Measurements from ENCODE around the gene TMEM109. TPM values are rescaled to one million over a fixed set of nuclear protein-coding genes. Genes with fewer than 3 reads are reported as not detected.

The TMEM109 gene
- total and polyA plus RNA-seq, 9 of the 15 experiments (the other 6 are each of a cell fraction or from before 2014, with no cell fraction given) = 9.2 to 71.3 (median 30.5) TPM

DNA sequence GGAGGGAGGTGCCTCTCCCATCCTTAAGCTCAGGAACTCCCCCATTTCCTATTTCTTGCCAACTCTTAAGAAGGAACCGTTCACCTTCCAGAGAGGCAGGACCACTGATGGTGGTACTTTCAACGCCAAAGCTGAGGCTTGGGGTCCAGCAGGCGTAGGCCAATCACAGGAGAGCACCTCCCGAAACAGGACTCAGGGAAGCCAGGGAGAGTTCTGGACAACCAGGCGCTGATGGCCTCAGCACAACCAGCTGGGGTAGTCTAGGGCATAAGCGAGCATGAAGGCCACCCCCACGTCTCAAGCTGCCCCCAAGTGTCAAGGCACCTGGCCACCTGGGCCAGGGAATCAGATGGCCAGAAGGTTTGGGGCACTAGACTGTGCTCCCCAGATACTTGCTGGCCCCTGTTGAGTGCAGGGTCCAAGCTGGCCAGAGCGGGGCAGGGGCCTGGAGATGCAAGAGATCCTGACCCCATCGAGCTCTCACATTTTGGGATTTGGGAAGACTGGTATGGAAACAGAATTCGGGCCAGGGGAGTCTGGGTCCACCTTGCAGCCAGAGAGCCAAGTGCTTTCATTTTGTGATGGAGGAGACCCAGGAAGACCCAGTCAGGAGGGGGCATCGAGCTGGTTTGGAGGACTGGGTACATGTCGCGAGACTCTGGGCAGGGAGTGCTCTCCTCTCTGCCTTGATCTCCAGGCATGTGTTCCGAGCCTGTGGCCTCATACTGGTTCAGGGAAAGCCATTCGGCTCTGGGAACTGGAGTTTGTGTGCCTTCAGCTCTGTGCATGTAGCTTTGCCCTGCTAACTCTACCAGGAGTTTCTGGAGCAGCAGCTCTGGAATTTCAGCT is 58.4 kb downstream of the TMEM109 start:
- CTCF ChIA-PET (ENCODE audit: low intra/inter-chr PET ratio) = no interaction called here
- Histone ChIP-seq H3K27ac (ENCODE audit: extremely low read depth, low read depth, low read length) (no peak overlapping the region), H4K20me1 (replicated peaks; ENCODE audit: control insufficient read depth, insufficient read depth, low read length) (no peaks in the 10 kb centered on the region)
- no peak for TF ChIP-seq PCBP2 (IDR thresholded peaks at IDR 0.05; ENCODE audit: low read depth, low read length, poor library complexity, severe bottlenecking)
- TF ChIP-seq, protein P1, sequence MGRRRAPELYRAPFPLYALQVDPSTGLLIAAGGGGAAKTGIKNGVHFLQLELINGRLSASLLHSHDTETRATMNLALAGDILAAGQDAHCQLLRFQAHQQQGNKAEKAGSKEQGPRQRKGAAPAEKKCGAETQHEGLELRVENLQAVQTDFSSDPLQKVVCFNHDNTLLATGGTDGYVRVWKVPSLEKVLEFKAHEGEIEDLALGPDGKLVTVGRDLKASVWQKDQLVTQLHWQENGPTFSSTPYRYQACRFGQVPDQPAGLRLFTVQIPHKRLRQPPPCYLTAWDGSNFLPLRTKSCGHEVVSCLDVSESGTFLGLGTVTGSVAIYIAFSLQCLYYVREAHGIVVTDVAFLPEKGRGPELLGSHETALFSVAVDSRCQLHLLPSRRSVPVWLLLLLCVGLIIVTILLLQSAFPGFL (CRISPR knock-in tag; IDR thresholded peaks at IDR 0.05) = no peak
- no peak for TF ChIP-seq LARP7 (IDR thresholded peaks at IDR 0.05)
- TF ChIP-seq, protein P2, sequence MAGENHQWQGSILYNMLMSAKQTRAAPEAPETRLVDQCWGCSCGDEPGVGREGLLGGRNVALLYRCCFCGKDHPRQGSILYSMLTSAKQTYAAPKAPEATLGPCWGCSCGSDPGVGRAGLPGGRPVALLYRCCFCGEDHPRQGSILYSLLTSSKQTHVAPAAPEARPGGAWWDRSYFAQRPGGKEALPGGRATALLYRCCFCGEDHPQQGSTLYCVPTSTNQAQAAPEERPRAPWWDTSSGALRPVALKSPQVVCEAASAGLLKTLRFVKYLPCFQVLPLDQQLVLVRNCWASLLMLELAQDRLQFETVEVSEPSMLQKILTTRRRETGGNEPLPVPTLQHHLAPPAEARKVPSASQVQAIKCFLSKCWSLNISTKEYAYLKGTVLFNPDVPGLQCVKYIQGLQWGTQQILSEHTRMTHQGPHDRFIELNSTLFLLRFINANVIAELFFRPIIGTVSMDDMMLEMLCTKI (IDR thresholded peaks at IDR 0.05; ENCODE audit: partially characterized antibody) = no peak
- TF ChIP-seq, protein P3, sequence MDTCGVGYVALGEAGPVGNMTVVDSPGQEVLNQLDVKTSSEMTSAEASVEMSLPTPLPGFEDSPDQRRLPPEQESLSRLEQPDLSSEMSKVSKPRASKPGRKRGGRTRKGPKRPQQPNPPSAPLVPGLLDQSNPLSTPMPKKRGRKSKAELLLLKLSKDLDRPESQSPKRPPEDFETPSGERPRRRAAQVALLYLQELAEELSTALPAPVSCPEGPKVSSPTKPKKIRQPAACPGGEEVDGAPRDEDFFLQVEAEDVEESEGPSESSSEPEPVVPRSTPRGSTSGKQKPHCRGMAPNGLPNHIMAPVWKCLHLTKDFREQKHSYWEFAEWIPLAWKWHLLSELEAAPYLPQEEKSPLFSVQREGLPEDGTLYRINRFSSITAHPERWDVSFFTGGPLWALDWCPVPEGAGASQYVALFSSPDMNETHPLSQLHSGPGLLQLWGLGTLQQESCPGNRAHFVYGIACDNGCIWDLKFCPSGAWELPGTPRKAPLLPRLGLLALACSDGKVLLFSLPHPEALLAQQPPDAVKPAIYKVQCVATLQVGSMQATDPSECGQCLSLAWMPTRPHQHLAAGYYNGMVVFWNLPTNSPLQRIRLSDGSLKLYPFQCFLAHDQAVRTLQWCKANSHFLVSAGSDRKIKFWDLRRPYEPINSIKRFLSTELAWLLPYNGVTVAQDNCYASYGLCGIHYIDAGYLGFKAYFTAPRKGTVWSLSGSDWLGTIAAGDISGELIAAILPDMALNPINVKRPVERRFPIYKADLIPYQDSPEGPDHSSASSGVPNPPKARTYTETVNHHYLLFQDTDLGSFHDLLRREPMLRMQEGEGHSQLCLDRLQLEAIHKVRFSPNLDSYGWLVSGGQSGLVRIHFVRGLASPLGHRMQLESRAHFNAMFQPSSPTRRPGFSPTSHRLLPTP (IDR thresholded peaks at IDR 0.05; ENCODE audit: borderline replicate concordance, extremely low read depth, insufficient read length) = no peak
- TF ChIP-seq, protein P4, sequence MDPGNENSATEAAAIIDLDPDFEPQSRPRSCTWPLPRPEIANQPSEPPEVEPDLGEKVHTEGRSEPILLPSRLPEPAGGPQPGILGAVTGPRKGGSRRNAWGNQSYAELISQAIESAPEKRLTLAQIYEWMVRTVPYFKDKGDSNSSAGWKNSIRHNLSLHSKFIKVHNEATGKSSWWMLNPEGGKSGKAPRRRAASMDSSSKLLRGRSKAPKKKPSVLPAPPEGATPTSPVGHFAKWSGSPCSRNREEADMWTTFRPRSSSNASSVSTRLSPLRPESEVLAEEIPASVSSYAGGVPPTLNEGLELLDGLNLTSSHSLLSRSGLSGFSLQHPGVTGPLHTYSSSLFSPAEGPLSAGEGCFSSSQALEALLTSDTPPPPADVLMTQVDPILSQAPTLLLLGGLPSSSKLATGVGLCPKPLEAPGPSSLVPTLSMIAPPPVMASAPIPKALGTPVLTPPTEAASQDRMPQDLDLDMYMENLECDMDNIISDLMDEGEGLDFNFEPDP (CRISPR knock-in tag; IDR thresholded peaks at IDR 0.05) = no peak
- TF ChIP-seq, protein P5, sequence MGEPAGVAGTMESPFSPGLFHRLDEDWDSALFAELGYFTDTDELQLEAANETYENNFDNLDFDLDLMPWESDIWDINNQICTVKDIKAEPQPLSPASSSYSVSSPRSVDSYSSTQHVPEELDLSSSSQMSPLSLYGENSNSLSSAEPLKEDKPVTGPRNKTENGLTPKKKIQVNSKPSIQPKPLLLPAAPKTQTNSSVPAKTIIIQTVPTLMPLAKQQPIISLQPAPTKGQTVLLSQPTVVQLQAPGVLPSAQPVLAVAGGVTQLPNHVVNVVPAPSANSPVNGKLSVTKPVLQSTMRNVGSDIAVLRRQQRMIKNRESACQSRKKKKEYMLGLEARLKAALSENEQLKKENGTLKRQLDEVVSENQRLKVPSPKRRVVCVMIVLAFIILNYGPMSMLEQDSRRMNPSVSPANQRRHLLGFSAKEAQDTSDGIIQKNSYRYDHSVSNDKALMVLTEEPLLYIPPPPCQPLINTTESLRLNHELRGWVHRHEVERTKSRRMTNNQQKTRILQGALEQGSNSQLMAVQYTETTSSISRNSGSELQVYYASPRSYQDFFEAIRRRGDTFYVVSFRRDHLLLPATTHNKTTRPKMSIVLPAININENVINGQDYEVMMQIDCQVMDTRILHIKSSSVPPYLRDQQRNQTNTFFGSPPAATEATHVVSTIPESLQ (CRISPR knock-in tag; IDR thresholded peaks at IDR 0.05) = no peak
- TF ChIP-seq ZNF699 (CRISPR knock-in tag; IDR thresholded peaks at IDR 0.05; ENCODE audit: insufficient replicate concordance) = no peak

More for the DNA sequence above, 58.4 kb downstream of the TMEM109 start:
- H3K36me3 ChIP-seq (ENCODE audit: control insufficient read depth, insufficient read depth, low read length) = no peaks in the 10 kb centered on the region
- H3K9me1 ChIP-seq (ENCODE audit: control insufficient read depth, insufficient read depth, low read length) = no peaks in the 10 kb centered on the region
- WGBS (ENCODE audit: insufficient coverage, low coverage, missing lambda C conversion rate) = 2% methylated on average over 15 of the region's 15 CpGs
- H3K79me2 ChIP-seq (ENCODE audit: control insufficient read depth, insufficient read depth, low read length) = no peaks in the 10 kb centered on the region
- peaks cover 20 to 54% of the 10 kb centered on the region in 2 experiments for H3K27me3 ChIP-seq (ENCODE audit: control insufficient read depth in 2 of 2, insufficient read depth in 2 of 2, low read length in 2 of 2)
- FAIRE-seq (no peak), DNase-seq (ENCODE audit: extremely low read depth in 1 of 4, low spot score in 3 of 4) (no peak), ATAC-seq (no peak)
- in situ Hi-C loops (cut with MboI) (no loop called here), intact Hi-C loops (cut with micrococcal nuclease) (no loop called here)
- no peak overlapping the region for H3K4me3 ChIP-seq
- H3K9me3 ChIP-seq (replicated peaks; ENCODE audit: control insufficient read depth, insufficient read depth, low read depth, low read length) = no peaks in the 10 kb centered on the region
- no TSS peak for BruUV-seq (replicated peaks)
- H3K9ac ChIP-seq (ENCODE audit: insufficient read depth in 1 of 2, low read depth in 2 of 2, low read length in 2 of 2) = no peak overlapping the region; a peak in 1 of 4 replicates
- no peak overlapping the region for H2AFZ ChIP-seq (ENCODE audit: low read depth, low read length)
- H3K4me1 ChIP-seq (replicated peaks in 1 of 2; ENCODE audit: control insufficient read depth in 2 of 2, insufficient read depth in 2 of 2, low read length in 2 of 2) = peaks cover 0 to 4% of the 10 kb centered on the region in 2 experiments; a peak in 1 of 5 replicates
- H3K4me2 ChIP-seq (ENCODE audit: insufficient read depth, low read length) = no peak overlapping the region
- POLR2A ChIA-PET = interaction anchor here (0.6 to 1.1 kb wide), 2 partner anchors 50 to 284 kb away, joined by 3 read pairs; no protein-coding TSS in a partner anchor

All from K562 (cell line).